H9 (cell line): Measurements from ENCODE around the gene DOCK11. TPM values are rescaled to one million over a fixed set of nuclear protein-coding genes. Genes with fewer than 3 reads are reported as not detected.

Experiments used
- DNase-seq: peaks from one replicate; pipeline ENCODE4 v3.0.0-alpha.2; 2017
- H2AFZ ChIP-seq: one replicate; pipeline ENCODE4 v1.6.1; 2013; ENCODE audit warnings: mild to moderate bottlenecking, low read length, control low read depth, moderate library complexity
- H2AK5ac ChIP-seq: 2 replicates; pipeline ENCODE4 v1.6.1; 2013; ENCODE audit warnings: low read length, control low read depth, mixed read lengths; ENCODE audit not compliant: insufficient read length
- H2BK120ac ChIP-seq: one replicate; pipeline ENCODE4 v1.6.1; 2013; ENCODE audit warnings: low read depth, mild to moderate bottlenecking, low read length, control low read depth, inconsistent platforms; ENCODE audit not compliant: poor library complexity, severe bottlenecking
- H2BK12ac ChIP-seq: 2 replicates; pipeline ENCODE4 v1.6.1; 2013; ENCODE audit warnings: low read length, control low read depth, mixed read lengths, low read depth; ENCODE audit not compliant: insufficient read length
- H2BK15ac ChIP-seq: 2 replicates; pipeline ENCODE4 v1.6.1; 2013; ENCODE audit warnings: low read depth, low read length, control low read depth
- H2BK20ac ChIP-seq: one replicate; pipeline ENCODE4 v1.6.1; 2013; ENCODE audit warnings: low read depth, mild to moderate bottlenecking, low read length, control low read depth, inconsistent platforms; ENCODE audit not compliant: poor library complexity, severe bottlenecking
- H2BK5ac ChIP-seq: 2 replicates; pipeline ENCODE4 v1.6.1; 2013; ENCODE audit warnings: low read length, control low read depth, mixed read lengths; ENCODE audit not compliant: insufficient read length
- H3K14ac ChIP-seq: 2 replicates; pipeline ENCODE4 v1.6.1; 2013; ENCODE audit warnings: low read length, control low read depth; ENCODE audit not compliant: insufficient read depth
- H3K18ac ChIP-seq: 2 replicates; pipeline ENCODE4 v1.6.1; 2013; ENCODE audit warnings: low read depth, mild to moderate bottlenecking, mixed read lengths, low read length, control low read depth; ENCODE audit not compliant: insufficient read length
- H3K23ac ChIP-seq: 2 replicates; pipeline ENCODE4 v1.6.1; 2013; ENCODE audit warnings: low read length, control low read depth, mixed read lengths, low read depth; ENCODE audit not compliant: insufficient read length
- H3K23me2 ChIP-seq: 2 replicates; pipeline ENCODE4 v1.6.1; 2013; ENCODE audit warnings: low read depth, mild to moderate bottlenecking, mixed read lengths, low read length, control low read depth; ENCODE audit not compliant: insufficient read length, poor library complexity, severe bottlenecking
- H3K27ac ChIP-seq: 2 replicates; pipeline ENCODE4 v1.5.1; 2013; ENCODE audit warnings: low read length, control low read depth, mixed read lengths, low read depth; ENCODE audit not compliant: insufficient read length
- H3K27me3 ChIP-seq: 2 replicates; pipeline ENCODE4 v1.6.1; 2013; ENCODE audit warnings: low read length, control low read depth, inconsistent platforms; ENCODE audit not compliant: insufficient read depth
- H3K4ac ChIP-seq: 2 replicates; pipeline ENCODE4 v1.6.1; 2013; ENCODE audit warnings: low read depth, mild to moderate bottlenecking, control low read depth, inconsistent platforms, low read length, moderate library complexity
- H3K4me1 ChIP-seq: 2 replicates; pipeline ENCODE4 v1.6.1; 2013; ENCODE audit warnings: low read length, control low read depth, inconsistent platforms; ENCODE audit not compliant: insufficient read depth
- H3K4me2 ChIP-seq: 2 replicates; pipeline ENCODE4 v1.6.1; 2013; ENCODE audit warnings: low read length, control low read depth, mixed read lengths; ENCODE audit not compliant: insufficient read length, insufficient read depth
- H3K56ac ChIP-seq: 2 replicates; pipeline ENCODE4 v1.6.1; 2013; ENCODE audit warnings: low read depth, mild to moderate bottlenecking, mixed read lengths, low read length, control low read depth; ENCODE audit not compliant: insufficient read length
- H3K79me1 ChIP-seq: 2 replicates; pipeline ENCODE4 v1.6.1; 2013; ENCODE audit warnings: low read depth, mild to moderate bottlenecking, moderate library complexity, low read length, control low read depth, inconsistent platforms; ENCODE audit not compliant: insufficient read depth, poor library complexity, severe bottlenecking
- H3K79me2 ChIP-seq: 2 replicates; pipeline ENCODE4 v1.6.1; 2013; ENCODE audit warnings: low read length, control low read depth, inconsistent platforms; ENCODE audit not compliant: insufficient read depth
- H3K9ac ChIP-seq: 2 replicates; pipeline ENCODE4 v1.6.1; 2013; ENCODE audit warnings: low read length, control low read depth, mixed read lengths; ENCODE audit not compliant: insufficient read length; ENCODE audit errors: extremely low read depth
- H3K9me3 ChIP-seq: one replicate; pipeline ENCODE4 v1.6.1; 2013; ENCODE audit warnings: low read depth, low read length, inconsistent platforms; ENCODE audit not compliant: control insufficient read depth
- H3T11ph ChIP-seq: one replicate; pipeline ENCODE4 v1.6.1; 2013; ENCODE audit warnings: mild to moderate bottlenecking, low read length, control low read depth, inconsistent platforms
- H4K20me1 ChIP-seq: one replicate; pipeline ENCODE4 v1.6.1; 2013; ENCODE audit not compliant: control insufficient read depth, insufficient read length, insufficient read depth
- H4K5ac ChIP-seq: 2 replicates; pipeline ENCODE4 v1.6.1; 2013; ENCODE audit warnings: low read depth, mild to moderate bottlenecking, mixed read lengths, low read length, control low read depth; ENCODE audit not compliant: insufficient read length
- H4K8ac ChIP-seq: replicated peaks from 2 replicates; pipeline ENCODE4 v1.6.1; 2013; ENCODE audit warnings: low read length, control low read depth, mixed read lengths, low read depth; ENCODE audit not compliant: insufficient read length
- H4K91ac ChIP-seq: 2 replicates; pipeline ENCODE4 v1.6.1; 2013; ENCODE audit warnings: low read depth, mild to moderate bottlenecking, moderate library complexity, mixed read lengths, low read length, control low read depth; ENCODE audit not compliant: insufficient read length
- H3K27ac Mint-ChIP-seq, 3 experiments: 2 replicates in 2 of 3; 3 replicates in 1 of 3; pipeline ENCODE4 v1.8.0; 2020 to 2021; ENCODE audit warnings: mixed read lengths in 3 of 3, mild to moderate bottlenecking in 1 of 3, moderate library complexity in 1 of 3
- H3K27me3 Mint-ChIP-seq: 2 replicates; pipeline ENCODE4 v1.8.0; 2021; ENCODE audit warnings: low read depth, mild to moderate bottlenecking, moderate library complexity, mixed read lengths
- H3K36me3 Mint-ChIP-seq, 3 experiments: 2 replicates in 2 of 3; 3 replicates in 1 of 3; pipeline ENCODE4 v1.8.0; 2020 to 2021; ENCODE audit warnings: low read depth in 3 of 3, mixed read lengths in 3 of 3; ENCODE audit not compliant: insufficient read depth in 1 of 3
- H3K4me1 Mint-ChIP-seq, 2 experiments: 2 replicates each; pipeline ENCODE4 v1.8.0; 2020; ENCODE audit warnings: mixed read lengths in 2 of 2
- H3K4me3 Mint-ChIP-seq, 2 experiments: 2 replicates in 1 of 2; 3 replicates in 1 of 2; pipeline ENCODE4 v1.8.0; 2020 to 2021; ENCODE audit warnings: mild to moderate bottlenecking in 2 of 2, mixed read lengths in 2 of 2, moderate library complexity in 1 of 2
- H3K9me3 Mint-ChIP-seq, 2 experiments: 2 replicates in 1 of 2; 3 replicates in 1 of 2; pipeline ENCODE4 v1.8.0; 2020; ENCODE audit warnings: mild to moderate bottlenecking in 2 of 2, mixed read lengths in 2 of 2, moderate library complexity in 1 of 2
- WGBS: extraction: QIAGEN DNeasy Blood & Tissue Kit; methylation state at CpG from one replicate; pipeline ENCODE4 v1.1.7; 2013; ENCODE audit warnings: missing lambda C conversion rate, low lambda C conversion rate, mixed read lengths; ENCODE audit not compliant: insufficient read length; ENCODE audit errors: extremely low coverage; 5-methylcytosine and 5-hydroxymethylcytosine counted together
- total RNA-seq: library from RNA; stranded (reverse); gene quantifications from 2 replicates; pipeline ENCODE4 v1.2.1, GENCODE V29; 2021
- TF ChIP-seq, protein P1 (sequence below): fragments of 200-600 bp; sonication (generic); conservative IDR thresholded peaks from 3 replicates; pipeline ENCODE4 v1.8.0; 2021; ENCODE audit warnings: antibody characterized with exemption, mild to moderate bottlenecking

Gene DOCK11
- total RNA-seq, 1 experiment from 2014 or later = 6.2 TPM

DNA sequence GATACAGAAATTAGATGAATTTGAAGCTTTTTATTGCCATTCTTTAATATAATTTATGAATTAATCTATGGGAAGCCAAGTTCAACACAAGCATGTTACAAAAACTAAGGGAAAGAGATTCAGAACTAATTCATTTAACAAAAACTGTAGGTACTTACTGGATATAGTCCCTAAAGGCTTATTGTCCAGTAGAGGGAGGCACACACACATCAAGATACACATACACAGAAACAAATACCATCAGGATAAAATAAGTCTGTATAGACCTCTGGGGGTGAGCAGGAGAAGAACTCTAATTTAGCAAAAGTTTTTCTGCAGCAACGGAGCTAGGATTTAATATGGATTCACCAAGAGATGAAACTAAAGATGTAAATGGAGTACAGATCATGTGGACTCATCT is 148.8 kb downstream of the DOCK11 start:
- TF ChIP-seq, protein P1, sequence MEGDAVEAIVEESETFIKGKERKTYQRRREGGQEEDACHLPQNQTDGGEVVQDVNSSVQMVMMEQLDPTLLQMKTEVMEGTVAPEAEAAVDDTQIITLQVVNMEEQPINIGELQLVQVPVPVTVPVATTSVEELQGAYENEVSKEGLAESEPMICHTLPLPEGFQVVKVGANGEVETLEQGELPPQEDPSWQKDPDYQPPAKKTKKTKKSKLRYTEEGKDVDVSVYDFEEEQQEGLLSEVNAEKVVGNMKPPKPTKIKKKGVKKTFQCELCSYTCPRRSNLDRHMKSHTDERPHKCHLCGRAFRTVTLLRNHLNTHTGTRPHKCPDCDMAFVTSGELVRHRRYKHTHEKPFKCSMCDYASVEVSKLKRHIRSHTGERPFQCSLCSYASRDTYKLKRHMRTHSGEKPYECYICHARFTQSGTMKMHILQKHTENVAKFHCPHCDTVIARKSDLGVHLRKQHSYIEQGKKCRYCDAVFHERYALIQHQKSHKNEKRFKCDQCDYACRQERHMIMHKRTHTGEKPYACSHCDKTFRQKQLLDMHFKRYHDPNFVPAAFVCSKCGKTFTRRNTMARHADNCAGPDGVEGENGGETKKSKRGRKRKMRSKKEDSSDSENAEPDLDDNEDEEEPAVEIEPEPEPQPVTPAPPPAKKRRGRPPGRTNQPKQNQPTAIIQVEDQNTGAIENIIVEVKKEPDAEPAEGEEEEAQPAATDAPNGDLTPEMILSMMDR = peak; percentile 43; the same call in 2 of the 3 replicates
- Mint-ChIP-seq H3K4me1 (no peaks in the 10 kb centered on the region), H3K27ac (no peak overlapping the region), H3K27me3 (no peaks in the 10 kb centered on the region), H3K9me3 (peaks cover 0 to 47% of the 10 kb centered on the region in 2 experiments; a peak in 2 of 5 replicates), H3K36me3 (no peaks in the 10 kb centered on the region), H3K4me3 (no peak overlapping the region)
- no peak overlapping the region for H4K5ac ChIP-seq
- no peak overlapping the region for H2AFZ ChIP-seq
- no peak overlapping the region for H3T11ph ChIP-seq
- no peaks in the 10 kb centered on the region for H3K27me3 ChIP-seq
- no peaks in the 10 kb centered on the region for H3K79me2 ChIP-seq
- H4K91ac ChIP-seq = no peak overlapping the region
- no peak overlapping the region for H3K9ac ChIP-seq
- H2BK15ac ChIP-seq = no peak overlapping the region
- H3K9me3 ChIP-seq = no peaks in the 10 kb centered on the region
- no peaks in the 10 kb centered on the region for H3K23me2 ChIP-seq
- no peak overlapping the region for H3K27ac ChIP-seq
- no peak overlapping the region for H2BK5ac ChIP-seq
- no peak overlapping the region for H3K56ac ChIP-seq
- H2BK120ac ChIP-seq = no peak overlapping the region
- H3K4ac ChIP-seq = no peak overlapping the region
- H2BK12ac ChIP-seq = no peak overlapping the region
- H3K79me1 ChIP-seq = no peaks in the 10 kb centered on the region
- H2BK20ac ChIP-seq = no peak overlapping the region
- WGBS = no CpG with 5 or more reads among the region's 1 CpG
- no peak overlapping the region for H2AK5ac ChIP-seq
- no peak overlapping the region for H3K23ac ChIP-seq
- H3K14ac ChIP-seq = no peak overlapping the region
- H4K8ac ChIP-seq = no peak overlapping the region
- H3K4me2 ChIP-seq = no peak overlapping the region
- no peak overlapping the region for H3K18ac ChIP-seq
- H3K4me1 ChIP-seq = no peaks in the 10 kb centered on the region
- DNase-seq = no peak
- no peaks in the 10 kb centered on the region for H4K20me1 ChIP-seq
